Liver (tissue), 3 donors: ENCODE data around the gene NXPE1.

ENCODE experiments used
- ATF3 ChIP-seq: IDR thresholded peaks from 2 replicates; pipeline ENCODE4 v1.6.1; 2016; ENCODE audit warnings: antibody characterized with exemption
- CTCF ChIP-seq: fragments of 150-350 bp; IDR thresholded peaks from 2 replicates; pipeline ENCODE4 v1.5.1; 2017; ENCODE audit warnings: improper control_type of control experiment, low read depth, low read length; ENCODE audit not compliant: missing input control
- EGR1 ChIP-seq, 2 donors: IDR thresholded peaks; 2 replicates each; pipeline ENCODE4 v1.6.1; 2016 to 2018; ENCODE audit warnings: antibody characterized with exemption in 2 of 2, low read depth in 2 of 2
- JUND ChIP-seq, 2 donors: IDR thresholded peaks; 2 replicates each; pipeline ENCODE4 v1.6.1; 2016; ENCODE audit warnings: antibody characterized with exemption in 2 of 2
- MAX ChIP-seq: IDR thresholded peaks from 2 replicates; pipeline ENCODE4 v1.6.1; 2016; ENCODE audit warnings: antibody characterized with exemption
- NR2F2 ChIP-seq: IDR thresholded peaks from 2 replicates; pipeline ENCODE4 v1.6.1; 2016; ENCODE audit warnings: antibody characterized with exemption
- SP1 ChIP-seq: IDR thresholded peaks from 2 replicates; pipeline ENCODE4 v1.6.1; 2018; ENCODE audit warnings: antibody characterized with exemption, mild to moderate bottlenecking
- TAF1 ChIP-seq: conservative IDR thresholded peaks from 2 replicates; pipeline ENCODE4 v1.6.1; 2016; ENCODE audit warnings: antibody characterized with exemption, mild to moderate bottlenecking
- YY1 ChIP-seq: IDR thresholded peaks from 2 replicates; pipeline ENCODE4 v1.6.1; 2016; ENCODE audit warnings: antibody characterized with exemption, mild to moderate bottlenecking
- TF ChIP-seq, protein P1 (sequence below): IDR thresholded peaks from 2 replicates; pipeline ENCODE4 v1.6.1; 2016; ENCODE audit warnings: antibody characterized with exemption
- donor health status: healthy.
- donor health status: healthy.

DNA sequence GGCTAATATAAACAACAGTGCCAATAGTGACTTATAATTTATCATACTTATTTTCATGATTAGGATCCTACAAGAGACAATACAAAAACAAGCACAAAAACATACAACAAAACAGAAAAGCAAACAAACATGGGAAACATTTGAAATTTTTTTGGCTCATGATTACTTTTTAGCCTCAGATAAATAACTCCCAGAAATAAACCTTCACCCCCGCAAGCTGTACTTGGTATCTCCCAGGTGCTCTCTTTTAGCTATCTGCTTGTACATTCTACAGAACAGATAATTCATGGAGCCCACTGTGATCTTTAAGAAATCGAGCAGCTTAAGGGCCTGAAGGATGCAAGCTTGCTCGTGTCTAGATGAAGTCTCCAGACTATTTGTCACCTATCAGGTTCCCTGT lies 35.0 kb upstream of the NXPE1 start:
- no peak for TF ChIP-seq CTCF
- TF ChIP-seq ATF3, result no peak
- TF ChIP-seq MAX, result no peak
- no peak for TF ChIP-seq SP1
- TF ChIP-seq EGR1 (IDR thresholded peaks at IDR 0.05; ENCODE audit: low read depth in 2 of 2), result no peak
- no peak for TF ChIP-seq JUND (IDR thresholded peaks at IDR 0.05)
- no peak for TF ChIP-seq TAF1
- TF ChIP-seq, protein P1, sequence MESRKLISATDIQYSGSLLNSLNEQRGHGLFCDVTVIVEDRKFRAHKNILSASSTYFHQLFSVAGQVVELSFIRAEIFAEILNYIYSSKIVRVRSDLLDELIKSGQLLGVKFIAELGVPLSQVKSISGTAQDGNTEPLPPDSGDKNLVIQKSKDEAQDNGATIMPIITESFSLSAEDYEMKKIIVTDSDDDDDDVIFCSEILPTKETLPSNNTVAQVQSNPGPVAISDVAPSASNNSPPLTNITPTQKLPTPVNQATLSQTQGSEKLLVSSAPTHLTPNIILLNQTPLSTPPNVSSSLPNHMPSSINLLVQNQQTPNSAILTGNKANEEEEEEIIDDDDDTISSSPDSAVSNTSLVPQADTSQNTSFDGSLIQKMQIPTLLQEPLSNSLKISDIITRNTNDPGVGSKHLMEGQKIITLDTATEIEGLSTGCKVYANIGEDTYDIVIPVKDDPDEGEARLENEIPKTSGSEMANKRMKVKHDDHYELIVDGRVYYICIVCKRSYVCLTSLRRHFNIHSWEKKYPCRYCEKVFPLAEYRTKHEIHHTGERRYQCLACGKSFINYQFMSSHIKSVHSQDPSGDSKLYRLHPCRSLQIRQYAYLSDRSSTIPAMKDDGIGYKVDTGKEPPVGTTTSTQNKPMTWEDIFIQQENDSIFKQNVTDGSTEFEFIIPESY, result no peak
- no peak for TF ChIP-seq NR2F2
- TF ChIP-seq YY1, result no peak
